Pancreas (tissue), 10 donors: ENCODE results near the gene HOXD12. TPM values are rescaled to one million over a fixed set of nuclear protein-coding genes. Genes with fewer than 3 reads are reported as not detected.

Source experiments
- ATAC-seq, 4 donors: fragments of 200-7000 bp; cut with Tn5 transposase; one replicate each; pipeline versions ENCODE4 v1.8.0 to v1.9.1; 2020; ENCODE audit warnings: mild to moderate bottlenecking in 4 of 4, moderate library complexity in 4 of 4
- DNase-seq, 6 donors: peaks; one replicate each; pipeline ENCODE4 v3.0.0-alpha.2; 2020
- FAIRE-seq: peaks from 2 replicates; lab custom pipeline; 2012; peaks lifted over from hg19 to GRCh38; lab: Jason Lieb, UNC
- H3K27ac ChIP-seq, 4 donors: fragments of 200-600 bp; sonication (generic); 1 replicate in 3 of 4; 2 replicates in 1 of 4; pipeline versions ENCODE4 v1.5.0 to v1.8.0; 2020
- H3K27me3 ChIP-seq, 4 donors: fragments of 200-600 bp; one replicate each; pipeline ENCODE4 v1.8.0; 2021
- H3K36me3 ChIP-seq, 3 donors: fragments of 200-600 bp; sonication (generic) in 1 of 3; one replicate each; pipeline versions ENCODE4 v1.5.0 to v1.8.0; 2020 to 2021
- H3K4me1 ChIP-seq, 3 donors: fragments of 200-600 bp; one replicate each; pipeline ENCODE4 v1.8.0; 2021
- H3K4me3 ChIP-seq, 4 donors: fragments of 200-600 bp; sonication (generic) in 2 of 4; one replicate each; pipeline versions ENCODE4 v1.5.0 to v1.8.0; 2020 to 2021
- H3K9me3 ChIP-seq, 4 donors: fragments of 200-600 bp; one replicate each; pipeline ENCODE4 v1.8.0; 2021
- WGBS, 2 donors: extraction: QIAGEN DNeasy Blood & Tissue Kit; methylation state at CpG; one replicate each; pipeline ENCODE4 v1.1.7; 2013; 5-methylcytosine and 5-hydroxymethylcytosine counted together
- intact Hi-C, 3 donors: fragments of 100-400 bp; cut with DNase I; formaldehyde crosslinking; loops; one replicate each; pipeline versions ENCODE4 v1.11.1 to v1.14.2; 2022
- polyA plus RNA-seq, 2 donors: library from polyadenylated mRNA; stranded (reverse); fragments of 200-250 nt; gene quantifications; one replicate each; pipeline ENCODE4 v1.2.3, GENCODE V29; 2013
- total RNA-seq, 6 donors: library from RNA; stranded (reverse); fragmentation: NEBNext Ultra II Directional in 4 of 6; extraction: Animal tissue kit (Norgen Biotek cat#: 25700) in 4 of 6; gene quantifications; one replicate each; pipeline versions ENCODE4 v1.2.1 to v1.2.4, GENCODE V29; 2021 to 2023
- TF ChIP-seq, protein P1 (sequence below), 4 donors: fragments of 200-600 bp; sonication (generic) in 3 of 4; IDR thresholded peaks; one replicate each; pipeline versions ENCODE4 v1.5.0 to v1.8.0; 2021; ENCODE audit warnings: antibody characterized with exemption in 4 of 4
- donor health status: healthy with polysubstance abuse.
- donor health status: DM: no; HTN: no; CAD: no; lungs with moderate emphysema.
- donor health status: DM: no; HTN: no; CAD: no.
- donor health status: control.
- donor health status: control.
- donor health status: Bipolar disorder and iron deficiency.
- donor health status: DM: yes; HTN: yes; CAD: no.
- donor health status: DM: no; HTN: no; CAD: no.
- donor health status: DM: no; HTN: no; CAD: no.
- donor health status: DM: yes; HTN: yes; CAD: no.

HOXD12 gene
- total and polyA plus RNA-seq, 8 donors = not detected

DNA sequence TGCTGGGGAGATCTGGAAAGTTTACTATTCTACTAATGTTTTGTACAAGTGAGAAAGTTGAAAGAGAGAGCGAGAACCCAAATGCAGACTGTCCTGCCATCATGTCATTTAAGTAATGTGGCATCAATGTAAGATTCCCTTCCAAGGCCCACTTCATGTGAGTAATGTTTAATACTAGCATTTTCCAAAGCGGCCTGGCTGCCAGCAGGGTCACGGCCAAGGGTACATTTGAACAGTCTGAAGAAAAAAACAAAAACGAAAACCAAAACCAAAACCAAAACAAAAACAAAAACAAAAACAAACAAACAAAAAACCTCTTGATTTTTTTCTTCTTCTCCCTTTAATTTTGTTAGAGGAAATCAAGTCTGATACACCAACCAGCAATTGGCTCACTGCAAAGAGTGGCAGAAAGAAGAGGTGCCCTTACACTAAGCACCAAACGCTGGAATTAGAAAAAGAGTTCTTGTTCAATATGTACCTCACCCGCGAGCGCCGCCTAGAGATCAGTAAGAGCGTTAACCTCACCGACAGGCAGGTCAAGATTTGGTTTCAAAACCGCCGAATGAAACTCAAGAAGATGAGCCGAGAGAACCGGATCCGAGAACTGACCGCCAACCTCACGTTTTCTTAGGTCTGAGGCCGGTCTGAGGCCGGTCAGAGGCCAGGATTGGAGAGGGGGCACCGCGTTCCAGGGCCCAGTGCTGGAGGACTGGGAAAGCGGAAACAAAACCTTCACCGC, 19.2 kb downstream of the HOXD12 start:
- Histone ChIP-seq H3K36me3 (no peaks in the 10 kb centered on the region), H3K27me3 (peaks cover 0 to 92% (median 44%) of the 10 kb centered on the region in 4 donors), H3K4me1 (peaks cover 0 to 5% (median 0%) of the 10 kb centered on the region in 3 donors), H3K27ac (no peak overlapping the region), H3K9me3 (no peaks in the 10 kb centered on the region), H3K4me3 (no peak overlapping the region)
- DNase-seq = no peak
- no peak for ATAC-seq
- WGBS, 2 donors = 12 to 13% methylated on average over 24 of the region's 24 CpGs
- intact Hi-C loops = no loop called here
- TF ChIP-seq, protein P1, sequence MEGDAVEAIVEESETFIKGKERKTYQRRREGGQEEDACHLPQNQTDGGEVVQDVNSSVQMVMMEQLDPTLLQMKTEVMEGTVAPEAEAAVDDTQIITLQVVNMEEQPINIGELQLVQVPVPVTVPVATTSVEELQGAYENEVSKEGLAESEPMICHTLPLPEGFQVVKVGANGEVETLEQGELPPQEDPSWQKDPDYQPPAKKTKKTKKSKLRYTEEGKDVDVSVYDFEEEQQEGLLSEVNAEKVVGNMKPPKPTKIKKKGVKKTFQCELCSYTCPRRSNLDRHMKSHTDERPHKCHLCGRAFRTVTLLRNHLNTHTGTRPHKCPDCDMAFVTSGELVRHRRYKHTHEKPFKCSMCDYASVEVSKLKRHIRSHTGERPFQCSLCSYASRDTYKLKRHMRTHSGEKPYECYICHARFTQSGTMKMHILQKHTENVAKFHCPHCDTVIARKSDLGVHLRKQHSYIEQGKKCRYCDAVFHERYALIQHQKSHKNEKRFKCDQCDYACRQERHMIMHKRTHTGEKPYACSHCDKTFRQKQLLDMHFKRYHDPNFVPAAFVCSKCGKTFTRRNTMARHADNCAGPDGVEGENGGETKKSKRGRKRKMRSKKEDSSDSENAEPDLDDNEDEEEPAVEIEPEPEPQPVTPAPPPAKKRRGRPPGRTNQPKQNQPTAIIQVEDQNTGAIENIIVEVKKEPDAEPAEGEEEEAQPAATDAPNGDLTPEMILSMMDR (IDR thresholded peaks at IDR 0.05) = peak in 1 of 4 donors; percentile 9
- no peak for FAIRE-seq

- Histone ChIP-seq H3K4me1 (peaks cover 0 to 5% (median 0%) of the 10 kb centered on the region in 3 donors), H3K4me3 (no peak overlapping the region), H3K9me3 (no peaks in the 10 kb centered on the region), H3K36me3 (no peaks in the 10 kb centered on the region), H3K27ac (no peak overlapping the region), H3K27me3 (peaks cover 0 to 90% (median 46%) of the 10 kb centered on the region in 4 donors)
- WGBS, 2 donors = 14 to 15% methylated on average over 13 of the region's 13 CpGs
- TF ChIP-seq, protein P1 (IDR thresholded peaks at IDR 0.05) = no peak
- FAIRE-seq (no peak), DNase-seq (no peak), ATAC-seq (no peak)
- intact Hi-C loops = loop anchor here in 2 of 3 donors (10.0 kb wide), 3 partner anchors 524 to 1024 kb away; no protein-coding TSS in a partner anchor
Measured at GRCh38 chr2:176120364-176121189, 21.0 kb downstream of the HOXD12 start.

DNA sequence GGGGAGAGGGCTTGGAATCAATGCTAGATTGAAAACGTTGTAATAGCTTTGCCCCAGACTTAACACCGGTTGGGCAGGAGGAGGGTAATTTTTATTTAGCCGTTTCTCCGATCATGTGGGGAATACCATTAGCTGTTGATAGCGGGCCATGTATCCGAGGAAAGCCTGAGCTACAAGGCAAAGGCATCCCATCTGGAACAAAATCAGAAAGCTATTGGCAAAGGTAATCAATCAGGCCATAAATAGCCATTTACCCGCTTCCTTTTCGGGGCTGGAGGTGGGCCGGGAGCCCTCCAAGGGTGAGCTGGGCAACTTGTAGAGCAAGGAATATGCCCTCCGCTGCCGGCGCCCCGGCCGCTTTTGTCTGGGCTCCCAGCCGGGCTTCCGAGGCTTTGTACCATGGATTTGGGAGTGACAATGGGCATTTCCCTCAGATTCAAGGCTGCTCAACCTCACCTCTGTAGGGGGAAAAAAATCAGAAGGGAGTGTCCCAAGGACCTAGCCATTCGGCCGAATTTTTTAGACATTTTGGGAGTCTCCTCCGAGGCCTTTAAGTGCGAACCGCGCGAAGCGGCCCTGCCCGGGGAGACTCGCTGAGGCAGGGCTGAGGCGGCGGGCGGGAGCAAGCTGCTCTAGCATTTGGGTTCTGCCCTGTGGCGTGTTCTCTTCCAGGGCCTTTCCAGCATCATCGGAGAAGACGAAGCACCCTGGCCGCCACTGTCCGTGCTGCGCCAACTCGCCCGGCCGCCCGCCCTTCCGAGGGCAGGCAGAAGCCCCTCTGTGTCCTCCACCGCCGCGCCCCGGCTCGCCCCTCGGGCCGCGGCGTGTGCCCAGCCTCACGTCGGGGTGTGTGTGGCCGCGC, 21.8 kb downstream of the HOXD12 start:
- Histone ChIP-seq H3K9me3 (no peaks in the 10 kb centered on the region), H3K4me3 (no peak overlapping the region), H3K27ac (no peak overlapping the region), H3K27me3 (peaks cover 0 to 91% (median 42%) of the 10 kb centered on the region in 4 donors), H3K4me1 (peaks cover 0 to 5% (median 0%) of the 10 kb centered on the region in 3 donors), H3K36me3 (no peaks in the 10 kb centered on the region)
- DNase-seq = peak in 1 of 6 donors; percentile 57
- intact Hi-C loops = loop anchor here in 2 of 3 donors (10.0 kb wide), 3 partner anchors 523 to 1023 kb away; no protein-coding TSS in a partner anchor
- TF ChIP-seq, protein P1 (IDR thresholded peaks at IDR 0.05) = no peak
- no peak for ATAC-seq
- WGBS, 2 donors = 12% methylated on average over 53 of the region's 53 CpGs
- FAIRE-seq = no peak

DNA sequence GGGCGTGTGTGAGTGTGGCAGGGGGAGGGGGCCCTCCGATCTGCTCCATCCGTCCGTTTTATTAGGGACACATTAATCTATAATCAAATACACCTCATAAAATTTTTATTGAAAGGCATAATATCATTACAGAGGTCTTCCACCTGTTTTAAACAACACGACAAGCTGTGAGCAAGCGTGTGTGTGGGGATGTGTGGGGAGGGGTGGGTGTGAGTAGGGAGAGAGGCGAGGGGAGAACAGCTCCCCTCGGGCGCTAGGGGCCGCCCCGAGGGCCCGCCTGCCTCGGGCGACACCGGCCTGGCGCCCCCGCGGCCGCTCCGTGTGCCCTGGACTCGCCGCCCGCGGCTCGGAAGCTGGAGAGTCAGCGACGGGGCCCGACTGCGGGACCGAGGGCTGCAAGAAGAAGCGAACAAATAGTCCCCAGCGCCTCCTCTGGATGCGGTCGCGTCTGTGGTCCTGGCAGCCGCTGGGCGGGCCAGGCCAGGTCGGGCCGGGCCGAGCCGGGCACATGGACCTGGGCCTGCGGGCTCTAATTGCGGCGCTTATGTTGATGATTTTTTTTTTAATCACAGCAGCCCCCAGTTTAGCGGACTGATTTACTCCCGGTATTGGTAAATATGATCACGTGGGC, 22.6 kb downstream of the HOXD12 start:
- H3K4me3 ChIP-seq = peak overlapping the region in 3 of 4 donors; percentile 0 to 43 (median 10)
- H3K27ac ChIP-seq = no peak overlapping the region
- ATAC-seq (peak in 2 of 4 donors; percentile 17 to 29), DNase-seq (no peak), FAIRE-seq (no peak)
- H3K4me1 ChIP-seq = peaks cover 0 to 5% (median 0%) of the 10 kb centered on the region in 3 donors
- TF ChIP-seq, protein P1 (IDR thresholded peaks at IDR 0.05) = no peak
- H3K36me3 ChIP-seq = no peaks in the 10 kb centered on the region
- intact Hi-C loops = loop anchor here in 2 of 3 donors (10.0 kb wide), 3 partner anchors 523 to 1023 kb away; no protein-coding TSS in a partner anchor
- H3K27me3 ChIP-seq = peaks cover 0 to 91% (median 38%) of the 10 kb centered on the region in 4 donors
- WGBS, 2 donors = 6 to 8% methylated on average over 36 to 47 of the region's 47 CpGs
- no peaks in the 10 kb centered on the region for H3K9me3 ChIP-seq
